Stimulated activated CD4-positive, alpha-beta T cell treated with anti-CD3 and anti-CD28 coated beads, TNF-alpha, amount 100 ng/mL, for 1 hour (primary cell): ENCODE measurements around the gene OR7A5.
"Not testable (repeated sequence)": the region's sequence is repeated elsewhere in the genome, so short reads cannot be mapped to it uniquely, and the experiment has no call there.

Experiments
- DNase-seq, 3 donors: peaks; one replicate each; pipeline ENCODE4 v3.0.0-alpha.2; 2020; ENCODE audit warnings: low read depth in 3 of 3, low spot score in 1 of 3

OR7A5 gene

GRCh38 chr19:14835011-14835410 lies at the start of gene OR7A5, which contains the start of gene OR7C1:
OR7A5 (minus strand) TSS chr19:14835185; CDS start chr19:14828241, 6,944 bp downstream.
OR7C1 (minus strand) TSS chr19:14835185; CDS start chr19:14800136, 35,049 bp downstream.
- no peak for DNase-seq

GRCh38 chr19:14871619-14872230 lies 36.7 kb upstream of the OR7A5 start:
- no peak for DNase-seq

GRCh38 chr19:14868497-14868896 lies 33.5 kb upstream of the OR7A5 start:
- DNase-seq: no peak

- no peak for DNase-seq
Observed at GRCh38 chr19:14848822-14849221, 13.8 kb upstream of the OR7A5 start, which contains the start of gene OR7A10. OR7A10 (minus strand) TSS chr19:14848922; CDS start chr19:14841877, 7,045 bp downstream.

GRCh38 chr19:14843578-14843977 lies 8.6 kb upstream of the OR7A5 start:
- no peak for DNase-seq

- no peak for DNase-seq
Observed at GRCh38 chr19:14843169-14843568, 8.2 kb upstream of the OR7A5 start.

- DNase-seq: no peak
Observed at GRCh38 chr19:14840206-14840605, 5.2 kb upstream of the OR7A5 start.

GRCh38 chr19:14837391-14837790 lies 2.4 kb upstream of the OR7A5 start:
- no peak for DNase-seq

GRCh38 chr19:14830702-14831101 lies 4.3 kb downstream of the OR7A5 start:
- no peak for DNase-seq

GRCh38 chr19:14826006-14826405 lies 9.0 kb downstream of the OR7A5 start:
- no peak for DNase-seq

- no peak for DNase-seq
Observed at GRCh38 chr19:14821937-14822336, 13.0 kb downstream of the OR7A5 start.

GRCh38 chr19:14818588-14818987 lies 16.4 kb downstream of the OR7A5 start:
- DNase-seq: no peak

- DNase-seq: no peak
Observed at GRCh38 chr19:14817052-14817451, 17.9 kb downstream of the OR7A5 start.

GRCh38 chr19:14814982-14815652 lies 19.9 kb downstream of the OR7A5 start:
- no peak for DNase-seq

GRCh38 chr19:14809272-14810057 lies 25.5 kb downstream of the OR7A5 start:
- no peak for DNase-seq

GRCh38 chr19:14804765-14805164 lies 30.2 kb downstream of the OR7A5 start:
- DNase-seq: no peak

GRCh38 chr19:14798760-14799159 lies 36.2 kb downstream of the OR7A5 start:
- no peak for DNase-seq

GRCh38 chr19:14796021-14796420 lies 39.0 kb downstream of the OR7A5 start:
- no peak for DNase-seq

- DNase-seq: no peak
Observed at GRCh38 chr19:14795078-14795721, 39.8 kb downstream of the OR7A5 start.

GRCh38 chr19:14792250-14792649 lies 42.7 kb downstream of the OR7A5 start:
- not testable (repeated sequence) for DNase-seq

- no peak for DNase-seq
Observed at GRCh38 chr19:14786421-14786851, 48.5 kb downstream of the OR7A5 start.
